22Rv1 (cell line): ENCODE results near the gene ACTRT2.

ENCODE experiments used
- H3K27ac ChIP-seq: fragments of 450-650 bp; 2 replicates; pipeline ENCODE4 v1.5.1; 2017
- CTCF ChIP-seq: fragments of 450-650 bp; IDR thresholded peaks from 2 replicates; pipeline ENCODE4 v1.5.1; 2017; ENCODE audit warnings: mild to moderate bottlenecking
- ZFX ChIP-seq: fragments of 450-650 bp; IDR thresholded peaks from 2 replicates; pipeline ENCODE4 v1.6.1; 2017; ENCODE audit warnings: antibody characterized with exemption, borderline replicate concordance

Gene ACTRT2

GRCh38 chr1:3026581-3027391 is 5.5 kb downstream of the ACTRT2 start:
- H3K27ac ChIP-seq = no peak overlapping the region
- TF ChIP-seq ZFX = no peak
- no peak for TF ChIP-seq CTCF

GRCh38 chr1:3027611-3028371 is 6.5 kb downstream of the ACTRT2 start:
- TF ChIP-seq ZFX (no peak), CTCF (no peak)
- no peak overlapping the region for H3K27ac ChIP-seq

GRCh38 chr1:3028531-3029282 is 7.4 kb downstream of the ACTRT2 start:
- no peak overlapping the region for H3K27ac ChIP-seq
- TF ChIP-seq ZFX (no peak), CTCF (no peak)

GRCh38 chr1:3029481-3029961 is 8.3 kb downstream of the ACTRT2 start:
- no peak overlapping the region for H3K27ac ChIP-seq
- no peak for TF ChIP-seq ZFX
- no peak for TF ChIP-seq CTCF

- no peak overlapping the region for H3K27ac ChIP-seq
- TF ChIP-seq CTCF = no peak
- no peak for TF ChIP-seq ZFX
Measured at GRCh38 chr1:3029991-3030662, 8.9 kb downstream of the ACTRT2 start.

- no peak overlapping the region for H3K27ac ChIP-seq
- TF ChIP-seq CTCF (no peak), ZFX (no peak)
Measured at GRCh38 chr1:3030663-3031381, 9.6 kb downstream of the ACTRT2 start.
